Measurements from ENCODE around the gene MBD2.
"Not testable (repeated sequence)": the region's sequence is repeated elsewhere in the genome, so short reads cannot be mapped to it uniquely, and the experiment has no call there.

MBD2 gene

GRCh38 chr18:54238173-54238936 lies 13.9 kb upstream of the MBD2 start:
- in situ Hi-C loops (cut with MboI; ENCODE audit: low sequenced_read_pairs), result no loop called here

- in situ Hi-C loops (cut with MboI; ENCODE audit: low sequenced_read_pairs), result no loop called here
Measured at GRCh38 chr18:54235871-54236270, 11.4 kb upstream of the MBD2 start.

GRCh38 chr18:54233747-54234146 lies 9.3 kb upstream of the MBD2 start:
- in situ Hi-C loops (cut with MboI; ENCODE audit: low sequenced_read_pairs), result no loop called here

- in situ Hi-C loops (cut with MboI; ENCODE audit: low sequenced_read_pairs), result no loop called here
Measured at GRCh38 chr18:54233228-54233625, 8.8 kb upstream of the MBD2 start.

GRCh38 chr18:54232485-54233227 lies 8.2 kb upstream of the MBD2 start:
- in situ Hi-C loops (cut with MboI; ENCODE audit: low sequenced_read_pairs), result no loop called here

GRCh38 chr18:54229421-54230059 lies 5.1 kb upstream of the MBD2 start:
- in situ Hi-C loops (cut with MboI; ENCODE audit: low sequenced_read_pairs), result no loop called here

GRCh38 chr18:54228364-54228763 lies 3.9 kb upstream of the MBD2 start:
- in situ Hi-C loops (cut with MboI; ENCODE audit: low sequenced_read_pairs), result no loop called here

GRCh38 chr18:54223568-54224241 lies 764 bp downstream of the MBD2 start:
- in situ Hi-C loops (cut with MboI; ENCODE audit: low sequenced_read_pairs), result no loop called here

- in situ Hi-C loops (cut with MboI; ENCODE audit: low sequenced_read_pairs), result no loop called here
Measured at GRCh38 chr18:54222922-54223567, 1.4 kb downstream of the MBD2 start.

GRCh38 chr18:54220406-54220805 lies 4.1 kb downstream of the MBD2 start:
- in situ Hi-C loops (cut with MboI; ENCODE audit: low sequenced_read_pairs), result no loop called here

GRCh38 chr18:54218803-54219202 lies 5.7 kb downstream of the MBD2 start:
- in situ Hi-C loops (cut with MboI; ENCODE audit: low sequenced_read_pairs), result not testable (repeated sequence)

- in situ Hi-C loops (cut with MboI; ENCODE audit: low sequenced_read_pairs), result no loop called here
Measured at GRCh38 chr18:54218299-54218698, 6.2 kb downstream of the MBD2 start.

- in situ Hi-C loops (cut with MboI; ENCODE audit: low sequenced_read_pairs), result no loop called here
Measured at GRCh38 chr18:54217624-54218023, 6.8 kb downstream of the MBD2 start.

GRCh38 chr18:54215069-54215468 lies 9.4 kb downstream of the MBD2 start:
- in situ Hi-C loops (cut with MboI; ENCODE audit: low sequenced_read_pairs), result no loop called here

- in situ Hi-C loops (cut with MboI; ENCODE audit: low sequenced_read_pairs), result no loop called here
Measured at GRCh38 chr18:54210463-54210862, 14.0 kb downstream of the MBD2 start.

GRCh38 chr18:54209471-54210180 lies 14.8 kb downstream of the MBD2 start:
- in situ Hi-C loops (cut with MboI; ENCODE audit: low sequenced_read_pairs), result no loop called here

- in situ Hi-C loops (cut with MboI; ENCODE audit: low sequenced_read_pairs), result no loop called here
Measured at GRCh38 chr18:54206447-54206846, 18.0 kb downstream of the MBD2 start.

- in situ Hi-C loops (cut with MboI; ENCODE audit: low sequenced_read_pairs), result no loop called here
Measured at GRCh38 chr18:54205959-54206358, 18.5 kb downstream of the MBD2 start.

GRCh38 chr18:54205448-54205847 lies 19.0 kb downstream of the MBD2 start:
- in situ Hi-C loops (cut with MboI; ENCODE audit: low sequenced_read_pairs), result not testable (repeated sequence)

GRCh38 chr18:54204883-54205282 lies 19.6 kb downstream of the MBD2 start:
- in situ Hi-C loops (cut with MboI; ENCODE audit: low sequenced_read_pairs), result no loop called here
